ENCODE results near the gene CD70. TPM values are rescaled to one million over a fixed set of nuclear protein-coding genes. Genes with fewer than 3 reads are reported as not detected.

Gene CD70
- total RNA-seq, 1 experiment from 2014 or later, result 1.2 TPM

DNA sequence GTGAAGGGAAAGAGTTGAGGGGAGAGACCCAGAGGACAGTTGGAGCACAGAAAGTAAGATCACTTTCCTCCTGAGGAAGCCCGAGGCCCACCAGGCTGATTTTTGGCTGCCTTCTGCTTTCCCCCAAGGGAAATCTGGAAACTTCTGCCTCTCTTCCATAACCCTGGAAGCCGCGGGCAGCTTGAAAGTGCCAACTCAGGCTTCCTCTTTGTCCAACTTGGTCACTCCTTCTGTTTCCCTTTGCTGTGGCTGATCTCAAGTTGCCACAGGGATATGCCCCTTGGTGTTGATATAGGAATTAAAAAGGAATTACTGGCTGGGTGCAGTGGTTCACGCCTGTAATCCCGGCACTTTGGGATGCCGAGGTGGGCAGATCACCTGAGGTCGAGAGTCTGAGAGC lies 5.7 kb upstream of the CD70 start:
- H3K79me2 ChIP-seq (ENCODE audit: insufficient read depth, low read length), result no peaks in the 10 kb centered on the region
- no peak overlapping the region for H3K23ac ChIP-seq (ENCODE audit: insufficient read length, low read depth, low read length)
- H3K9me3 ChIP-seq (ENCODE audit: control insufficient read depth, low read depth, low read length), result no peaks in the 10 kb centered on the region
- Mint-ChIP-seq H3K4me3 (no peak overlapping the region), H3K27me3 (ENCODE audit: low read depth) (peaks cover 73% of the 10 kb centered on the region), H3K4me1 (no peaks in the 10 kb centered on the region), H3K27ac (no peak overlapping the region), H3K36me3 (ENCODE audit: insufficient read depth in 1 of 3, low read depth in 3 of 3) (peaks cover 4 to 7% (median 5%) of the 10 kb centered on the region in 3 experiments; a peak in 6 of 7 replicates), H3K9me3 (peaks cover 15 to 55% of the 10 kb centered on the region in 2 experiments)
- H3K23me2 ChIP-seq (ENCODE audit: insufficient read length, low read depth, low read length, poor library complexity, severe bottlenecking), result no peaks in the 10 kb centered on the region
- H3K4me1 ChIP-seq (ENCODE audit: insufficient read depth, low read length), result no peaks in the 10 kb centered on the region
- H3K27ac ChIP-seq (ENCODE audit: insufficient read length, low read depth, low read length), result no peak overlapping the region
- no peak overlapping the region for H3K14ac ChIP-seq (ENCODE audit: insufficient read depth, low read length)
- TF ChIP-seq CTCF (conservative IDR thresholded peaks at IDR 0.05), result no peak
- H2BK20ac ChIP-seq (ENCODE audit: low read depth, low read length, poor library complexity, severe bottlenecking), result no peak overlapping the region
- no peak overlapping the region for H4K91ac ChIP-seq (ENCODE audit: insufficient read length, low read depth, low read length)
- no peak overlapping the region for H2BK12ac ChIP-seq (ENCODE audit: insufficient read length, low read depth, low read length)
- no peak overlapping the region for H2BK5ac ChIP-seq (ENCODE audit: insufficient read length, low read length)
- no peaks in the 10 kb centered on the region for H4K20me1 ChIP-seq (ENCODE audit: control insufficient read depth, insufficient read depth, insufficient read length)
- no peak overlapping the region for H2AFZ ChIP-seq (ENCODE audit: low read length)
- no peak overlapping the region for H3K4ac ChIP-seq (ENCODE audit: low read depth, low read length)
- WGBS (ENCODE audit: extremely low coverage, insufficient read length, low lambda C conversion rate), result no CpG with 5 or more reads among the region's 7 CpGs
- no peak overlapping the region for H2BK120ac ChIP-seq (ENCODE audit: low read depth, low read length, poor library complexity, severe bottlenecking)
- DNase-seq, result no peak
- H3K56ac ChIP-seq (ENCODE audit: insufficient read length, low read depth, low read length), result no peak overlapping the region
- no peak overlapping the region for H3T11ph ChIP-seq (ENCODE audit: low read length)
- H4K8ac ChIP-seq (replicated peaks; ENCODE audit: insufficient read length, low read depth, low read length), result no peak overlapping the region
- no peaks in the 10 kb centered on the region for H3K79me1 ChIP-seq (ENCODE audit: insufficient read depth, low read depth, low read length, poor library complexity, severe bottlenecking)
- no peaks in the 10 kb centered on the region for H3K27me3 ChIP-seq (ENCODE audit: insufficient read depth, low read length)
- H4K5ac ChIP-seq (ENCODE audit: insufficient read length, low read depth, low read length), result no peak overlapping the region
- no peak overlapping the region for H3K18ac ChIP-seq (ENCODE audit: insufficient read length, low read depth, low read length)
- no peak overlapping the region for H3K9ac ChIP-seq (ENCODE audit: extremely low read depth, insufficient read length, low read length)
- H2BK15ac ChIP-seq (ENCODE audit: low read depth, low read length), result no peak overlapping the region
- H2AK5ac ChIP-seq (ENCODE audit: insufficient read length, low read length), result no peak overlapping the region
- H3K4me2 ChIP-seq (ENCODE audit: insufficient read depth, insufficient read length, low read length), result no peak overlapping the region
